IPS-NIHi7 (cell line): ENCODE data around the gene POLRMT.
"Not testable (repeated sequence)": the region's sequence is repeated elsewhere in the genome, so short reads cannot be mapped to it uniquely, and the experiment has no call there.

ENCODE experiments used
- DNase-seq: peaks from one replicate; pipeline ENCODE4 v3.0.0; 2012; ENCODE audit warnings: mixed read lengths; ENCODE audit errors: extremely low spot score

POLRMT gene

GRCh38 chr19:611481-611868, 21.9 kb downstream of the POLRMT start:
- no peak for DNase-seq

GRCh38 chr19:610801-611480, 22.4 kb downstream of the POLRMT start:
- DNase-seq: peak; percentile 60

- DNase-seq: no peak
These were observed 23.1 kb downstream of the POLRMT start for GRCh38 chr19:610071-610800.

- DNase-seq: no peak
These were observed 24.4 kb downstream of the POLRMT start for GRCh38 chr19:609004-609346.

DNA sequence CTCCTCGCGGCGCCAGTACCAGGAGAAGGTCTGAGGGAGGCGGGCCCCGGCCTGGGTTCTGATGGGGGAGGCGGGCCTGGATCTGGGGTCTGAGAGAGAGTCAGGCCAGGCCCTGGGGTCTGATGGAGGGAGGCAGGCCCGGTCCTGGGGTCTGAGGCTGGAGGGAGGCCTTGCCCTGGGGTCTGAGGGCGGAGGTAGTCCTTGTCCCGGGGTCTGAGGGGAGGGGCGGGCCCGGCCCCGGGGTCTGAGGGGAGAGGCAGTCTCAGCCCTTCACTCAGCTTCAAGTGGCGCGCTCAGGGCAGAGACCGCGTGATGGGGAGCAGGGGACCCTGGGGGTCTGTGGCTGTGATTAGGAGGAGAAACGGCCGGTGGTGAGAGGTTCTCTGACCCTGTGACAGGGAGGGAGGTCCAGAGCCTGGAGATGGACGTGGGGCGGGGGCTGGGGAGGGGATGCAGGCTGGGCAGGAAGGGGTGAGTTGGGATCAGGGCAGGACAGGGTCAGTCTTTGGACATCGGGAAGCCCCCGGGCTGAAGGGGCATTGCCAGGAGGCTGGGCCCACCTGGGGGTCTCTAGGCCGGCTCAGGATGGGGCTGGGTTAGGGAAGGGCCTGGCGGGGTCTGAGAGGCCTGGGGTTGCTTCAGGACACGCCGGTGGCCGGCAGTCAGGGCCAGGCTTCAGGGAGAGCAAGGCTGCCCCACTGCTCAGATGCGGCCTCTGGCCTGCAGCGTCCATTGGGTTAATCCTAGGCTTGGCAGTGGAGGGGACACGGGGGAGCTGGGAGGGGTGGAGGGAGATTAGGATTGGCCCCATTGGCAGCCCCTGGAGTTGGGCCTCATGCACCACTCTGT, 25.0 kb downstream of the POLRMT start:
- DNase-seq: no peak

- DNase-seq: no peak
These were observed 25.8 kb downstream of the POLRMT start for GRCh38 chr19:607301-608154.

DNA sequence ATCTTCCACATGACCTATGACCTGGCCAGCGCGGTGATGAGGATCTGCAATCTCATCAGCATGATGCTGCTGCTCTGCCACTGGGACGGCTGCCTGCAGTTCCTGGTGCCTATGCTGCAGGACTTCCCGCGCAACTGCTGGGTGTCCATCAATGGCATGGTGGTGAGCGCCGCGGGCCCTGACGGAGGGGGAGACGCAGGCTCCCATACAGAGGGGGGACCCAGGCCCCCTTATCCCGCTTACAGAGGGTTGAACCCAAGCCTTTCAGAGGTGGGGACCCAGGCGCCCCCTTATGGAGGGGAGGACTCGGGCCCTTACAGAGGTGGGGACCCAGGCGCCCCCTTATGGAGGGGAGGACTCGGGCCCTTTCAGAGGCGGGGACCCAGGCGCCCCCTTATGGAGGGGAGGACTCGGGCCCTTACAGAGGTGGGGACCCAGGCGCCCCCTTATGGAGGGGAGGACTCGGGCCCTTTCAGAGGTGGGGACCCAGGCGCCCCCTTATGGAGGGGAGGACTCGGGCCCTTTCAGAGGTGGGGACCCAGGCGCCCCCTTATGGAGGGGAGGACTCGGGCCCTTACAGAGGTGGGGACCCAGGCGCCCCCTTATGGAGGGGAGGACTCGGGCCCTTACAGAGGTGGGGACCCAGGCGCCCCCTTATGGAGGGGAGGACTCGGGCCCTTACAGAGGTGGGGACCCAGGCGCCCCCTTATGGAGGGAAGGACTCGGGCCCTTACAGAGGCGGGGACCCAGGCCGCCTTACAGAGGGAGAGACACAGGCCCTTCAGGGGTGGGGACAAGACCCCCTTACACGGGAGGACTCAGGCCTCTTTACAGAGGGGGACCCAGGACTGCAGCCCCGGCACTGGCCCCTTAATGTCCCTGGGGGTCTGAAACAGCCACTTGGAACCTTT, 28.0 kb downstream of the POLRMT start:
- not testable (repeated sequence) for DNase-seq

DNA sequence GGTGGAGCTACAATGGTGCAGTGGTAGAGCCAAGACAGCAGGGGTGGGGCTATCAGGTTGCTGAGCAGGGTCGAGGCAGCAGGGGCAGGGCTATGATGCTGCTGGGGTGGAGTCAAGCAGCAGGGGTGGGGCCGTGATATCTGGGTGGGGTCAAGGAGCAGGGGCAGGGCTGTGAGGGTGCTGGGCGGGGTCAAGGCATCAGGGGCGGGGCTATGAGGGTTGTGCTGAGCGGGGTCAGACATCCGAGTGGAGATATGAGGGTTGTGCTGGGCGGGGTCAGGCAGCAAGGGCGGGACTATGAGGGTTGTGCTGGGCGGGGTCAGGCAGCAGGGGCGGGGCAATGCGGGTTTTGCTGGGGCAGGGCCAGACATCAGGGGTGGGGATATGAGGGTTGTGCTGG, 29.0 kb downstream of the POLRMT start:
- DNase-seq: peak; percentile 59

DNA sequence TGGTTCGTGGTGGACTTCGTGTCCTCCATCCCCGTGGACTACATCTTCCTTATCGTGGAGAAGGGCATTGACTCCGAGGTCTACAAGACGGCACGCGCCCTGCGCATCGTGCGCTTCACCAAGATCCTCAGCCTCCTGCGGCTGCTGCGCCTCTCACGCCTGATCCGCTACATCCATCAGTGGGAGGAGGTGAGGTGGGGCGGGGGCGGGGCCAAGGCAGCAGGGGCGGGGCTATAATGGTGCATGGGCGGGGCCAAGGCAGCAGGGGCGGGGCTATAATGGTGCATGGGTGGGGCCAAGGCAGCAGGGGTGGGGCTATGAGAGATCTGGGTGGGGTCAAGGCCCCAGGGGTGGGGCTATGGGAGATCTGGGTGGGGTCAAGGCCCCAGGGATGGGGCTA, 29.6 kb downstream of the POLRMT start:
- DNase-seq: not testable (repeated sequence)

DNA sequence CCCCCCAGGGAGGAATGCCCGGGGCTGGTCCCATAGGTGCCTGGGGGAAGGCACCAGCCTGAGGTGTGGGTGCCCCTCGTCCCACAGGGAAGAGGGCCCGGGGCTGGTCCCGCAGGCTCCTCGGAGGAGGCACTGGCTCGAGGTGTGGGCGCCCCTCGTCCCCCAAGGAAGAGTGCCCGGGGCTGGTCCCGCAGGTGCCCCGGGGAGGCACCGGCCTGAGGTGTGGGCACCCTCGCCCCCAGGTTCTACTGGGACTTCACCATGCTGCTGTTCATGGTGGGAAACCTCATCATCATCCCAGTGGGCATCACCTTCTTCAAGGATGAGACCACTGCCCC, 30.1 kb downstream of the POLRMT start:
- DNase-seq: not testable (repeated sequence)

- DNase-seq: no peak
These were observed 30.7 kb downstream of the POLRMT start for GRCh38 chr19:602391-603301.

DNA sequence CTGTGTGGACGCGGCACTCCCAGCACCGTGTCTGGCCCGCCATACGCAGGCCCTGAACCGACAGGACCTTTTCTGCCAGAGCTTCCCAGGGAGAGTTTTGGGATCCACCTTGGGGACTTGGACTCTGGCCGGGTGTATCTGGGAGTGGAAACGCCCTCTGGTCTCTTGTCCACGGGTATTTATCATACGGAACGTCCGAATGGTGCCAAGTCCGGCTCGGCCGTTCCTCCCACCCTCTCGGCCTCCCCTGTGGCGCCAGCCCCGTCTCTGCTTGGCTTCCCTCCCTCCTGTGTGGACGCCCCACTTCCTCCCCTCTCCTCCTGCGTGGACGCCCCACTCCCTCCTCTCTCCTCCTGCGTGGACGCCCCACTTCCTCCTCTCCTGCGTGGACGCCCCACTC, 31.5 kb downstream of the POLRMT start:
- DNase-seq: no peak

DNA sequence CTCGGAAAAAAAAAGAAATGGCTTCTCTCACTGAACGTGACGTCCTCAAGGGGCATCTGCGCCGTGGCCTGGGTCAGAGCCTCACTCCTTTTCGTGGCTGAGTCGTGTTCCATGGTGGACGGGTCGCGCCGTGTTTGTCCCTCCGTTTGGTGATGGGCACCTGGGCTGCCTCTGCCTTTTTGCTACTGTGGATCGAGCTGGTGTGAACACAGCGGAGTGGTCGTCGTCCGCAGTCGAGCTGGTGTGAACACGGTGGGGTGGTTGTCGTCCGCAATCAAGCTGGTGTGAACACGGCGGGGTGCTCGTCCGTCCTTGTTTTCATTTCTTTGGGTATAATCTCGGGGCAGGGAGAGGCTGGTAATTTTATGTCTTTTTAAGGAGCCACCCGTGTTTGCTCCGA, 32.0 kb downstream of the POLRMT start:
- DNase-seq: no peak

- DNase-seq: no peak
These were observed 35.7 kb downstream of the POLRMT start for GRCh38 chr19:597406-598315.

GRCh38 chr19:596263-596655, 37.1 kb downstream of the POLRMT start:
- DNase-seq: no peak

DNA sequence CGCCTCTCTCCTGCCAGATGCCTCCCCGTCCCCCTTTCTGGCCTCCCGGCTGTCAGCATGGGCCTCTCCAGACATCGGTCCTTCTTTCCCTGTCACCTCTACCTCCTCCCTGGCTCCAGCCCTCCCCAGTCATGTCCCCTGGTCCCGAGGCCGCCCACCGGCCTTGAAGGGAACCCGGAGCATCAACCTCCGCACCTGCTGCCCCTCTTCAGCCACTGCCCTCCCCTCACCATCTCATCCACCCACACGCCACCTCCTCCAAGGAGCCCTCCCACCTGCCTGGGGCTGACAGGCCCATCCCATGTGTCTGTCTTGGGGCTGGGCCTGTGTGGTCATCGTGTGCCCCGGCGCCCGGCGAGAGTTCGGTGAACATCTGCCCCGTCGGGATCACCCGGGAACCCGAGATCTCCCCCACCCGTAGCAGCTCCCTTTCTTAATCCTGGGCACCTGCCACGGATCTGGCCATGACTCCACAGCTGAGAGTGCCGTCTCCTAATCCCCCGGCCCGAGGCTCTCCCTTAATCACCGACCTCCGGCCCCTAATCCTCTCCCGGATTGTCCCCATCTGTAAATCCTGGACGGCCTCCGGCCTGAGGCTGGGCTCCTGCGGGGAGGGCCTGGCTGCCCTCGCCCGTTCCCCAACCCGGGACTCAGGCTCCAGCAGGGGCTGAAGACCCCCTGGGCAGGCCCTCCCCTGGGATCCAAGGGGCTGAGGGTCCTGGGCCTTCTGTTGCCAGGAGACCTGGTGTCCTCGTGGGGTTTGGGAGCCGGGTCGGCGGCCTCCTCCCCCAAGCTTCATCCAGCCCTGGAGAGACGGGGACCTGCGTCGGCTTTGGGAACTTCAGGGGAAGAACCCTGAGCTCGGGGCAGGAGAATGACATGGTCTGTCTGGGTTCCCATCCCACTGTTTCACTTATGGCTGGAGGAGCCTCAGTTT, 37.7 kb downstream of the POLRMT start:
- DNase-seq: no peak

DNA sequence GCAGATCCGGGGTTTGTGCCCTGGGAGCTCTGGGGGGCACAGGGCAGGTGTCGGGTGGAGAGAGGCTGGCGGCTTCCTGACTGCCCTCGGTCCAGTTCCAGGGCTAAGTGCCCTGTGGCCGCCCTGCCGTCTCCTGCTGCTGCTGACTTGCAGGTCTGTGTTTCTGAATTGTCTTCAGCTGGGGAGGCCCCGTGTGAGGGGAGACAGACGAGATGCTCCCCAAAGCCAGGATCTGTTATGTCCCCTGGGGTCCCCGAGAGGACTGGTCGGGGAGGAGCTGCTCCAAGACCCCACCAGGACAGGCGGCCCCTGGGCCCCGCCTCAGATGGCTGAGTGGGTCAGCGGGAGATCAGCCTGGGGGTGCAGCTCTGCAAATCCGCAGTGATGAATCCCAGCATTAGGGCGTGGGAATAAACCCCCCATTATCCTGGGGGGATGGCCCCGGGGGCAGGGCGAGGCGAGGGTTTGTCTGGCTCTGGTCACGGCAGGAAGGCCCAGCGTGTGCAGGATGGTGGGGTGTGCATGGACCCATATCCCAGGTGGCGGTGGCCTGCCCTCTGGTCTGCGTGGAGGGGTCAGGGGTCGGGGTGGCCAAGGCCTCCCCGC, 39.0 kb downstream of the POLRMT start:
- DNase-seq: no peak
